Measurements from ENCODE around the gene AGXT2. TPM values are rescaled to one million over a fixed set of nuclear protein-coding genes. Genes with fewer than 3 reads are reported as not detected.

Gene AGXT2
- polyA plus RNA-seq (2014; cell fraction: cytosol; rRNA removed), result not detected in 2 replicates
- not detected in 2 replicates for polyA plus RNA-seq (2014; cell fraction: nucleus; rRNA removed)

GRCh38 chr5:35047785-35048404, at the start of gene AGXT2:
TSS of gene AGXT2 (minus strand) at chr5:35047949. CDS start at chr5:35047892, 57 bp downstream.
- DNase-seq (ENCODE audit: low spot score), result no peak

GRCh38 chr5:35096932-35097331, 49.2 kb upstream of the AGXT2 start:
- DNase-seq (ENCODE audit: low spot score), result no peak

GRCh38 chr5:35096216-35096615, 48.5 kb upstream of the AGXT2 start:
- no peak for DNase-seq (ENCODE audit: low spot score)

- no peak for DNase-seq (ENCODE audit: low spot score)
These were observed 47.6 kb upstream of the AGXT2 start for GRCh38 chr5:35095366-35095765.

GRCh38 chr5:35094948-35095347, 47.2 kb upstream of the AGXT2 start:
- no peak for DNase-seq (ENCODE audit: low spot score)

- no peak for DNase-seq (ENCODE audit: low spot score)
These were observed 45.0 kb upstream of the AGXT2 start for GRCh38 chr5:35092703-35093102.

GRCh38 chr5:35091704-35092103, 44.0 kb upstream of the AGXT2 start:
- DNase-seq (ENCODE audit: low spot score), result no peak

- DNase-seq (ENCODE audit: low spot score), result peak; percentile 47
These were observed 41.9 kb upstream of the AGXT2 start for GRCh38 chr5:35089334-35090314.

GRCh38 chr5:35087991-35088390, 40.2 kb upstream of the AGXT2 start:
- DNase-seq (ENCODE audit: low spot score), result no peak

- no peak for DNase-seq (ENCODE audit: low spot score)
These were observed 35.4 kb upstream of the AGXT2 start for GRCh38 chr5:35083150-35083549.

- no peak for DNase-seq (ENCODE audit: low spot score)
These were observed 34.8 kb upstream of the AGXT2 start for GRCh38 chr5:35082530-35082929.

- no peak for DNase-seq (ENCODE audit: low spot score)
These were observed 33.4 kb upstream of the AGXT2 start for GRCh38 chr5:35081134-35081533.

- DNase-seq (ENCODE audit: low spot score), result no peak
These were observed 25.4 kb upstream of the AGXT2 start for GRCh38 chr5:35073160-35073559.

- no peak for DNase-seq (ENCODE audit: low spot score)
These were observed 21.4 kb upstream of the AGXT2 start for GRCh38 chr5:35069188-35069587.

- no peak for DNase-seq (ENCODE audit: low spot score)
These were observed 20.2 kb upstream of the AGXT2 start for GRCh38 chr5:35067985-35068384.

- DNase-seq (ENCODE audit: low spot score), result no peak
These were observed 18.6 kb upstream of the AGXT2 start for GRCh38 chr5:35066260-35066795.

- DNase-seq (ENCODE audit: low spot score), result no peak
These were observed 15.7 kb upstream of the AGXT2 start for GRCh38 chr5:35063414-35063813.

GRCh38 chr5:35061211-35061770, 13.5 kb upstream of the AGXT2 start:
- DNase-seq (ENCODE audit: low spot score), result no peak

- DNase-seq (ENCODE audit: low spot score), result no peak
These were observed 12.5 kb upstream of the AGXT2 start for GRCh38 chr5:35060236-35060635.

- no peak for DNase-seq (ENCODE audit: low spot score)
These were observed 11.5 kb upstream of the AGXT2 start for GRCh38 chr5:35059251-35059650.

GRCh38 chr5:35058374-35058788, 10.6 kb upstream of the AGXT2 start:
- DNase-seq (ENCODE audit: low spot score), result no peak

GRCh38 chr5:35056686-35057085, 8.9 kb upstream of the AGXT2 start:
- DNase-seq (ENCODE audit: low spot score), result no peak

Data from SK-N-DZ (cell line).